Heart left ventricle (tissue), 16 donors: ENCODE measurements around the gene SMOC1. TPM values are rescaled to one million over a fixed set of nuclear protein-coding genes. Genes with fewer than 3 reads are reported as not detected.

Source experiments
- ATAC-seq, 4 donors: fragments of 200-7000 bp; cut with Tn5 transposase; one replicate each; pipeline ENCODE4 v1.9.1; 2020 to 2022; ENCODE audit warnings: moderate library complexity in 4 of 4, mild to moderate bottlenecking in 3 of 4, moderate number of reproducible peaks in 1 of 4
- DNase-seq, 5 donors: peaks; one replicate each; pipeline ENCODE4 v3.0.0-alpha.2; 2020
- H3K27ac ChIP-seq, 12 donors: fragments of 200-600 bp; sonication (generic) in 4 of 12; one replicate each; pipeline versions ENCODE4 v1.5.0 to v1.8.0; 2016 to 2022; ENCODE audit warnings: mild to moderate bottlenecking in 2 of 12
- H3K27me3 ChIP-seq, 9 donors: fragments of 200-600 bp; sonication (generic) in 2 of 9; one replicate each; pipeline versions ENCODE4 v1.5.1 to v1.8.0; 2016 to 2022; ENCODE audit warnings: mild to moderate bottlenecking in 3 of 9
- H3K36me3 ChIP-seq, 9 donors: fragments of 200-600 bp; sonication (generic) in 2 of 9; one replicate each; pipeline versions ENCODE4 v1.5.0 to v1.8.0; 2018 to 2022; ENCODE audit warnings: mild to moderate bottlenecking in 2 of 9
- H3K4me1 ChIP-seq, 12 donors: fragments of 200-600 bp; sonication (generic) in 4 of 12; one replicate each; pipeline versions ENCODE4 v1.5.0 to v1.8.0; 2016 to 2022; ENCODE audit warnings: mild to moderate bottlenecking in 3 of 12
- H3K4me3 ChIP-seq, 12 donors: fragments of 200-600 bp; sonication (generic) in 4 of 12; one replicate each; pipeline versions ENCODE4 v1.5.0 to v1.8.0; 2017 to 2022; ENCODE audit warnings: mild to moderate bottlenecking in 9 of 12, moderate library complexity in 4 of 12
- H3K9me3 ChIP-seq, 12 donors: fragments of 200-600 bp; sonication (generic) in 4 of 12; one replicate each; pipeline versions ENCODE4 v1.5.0 to v1.8.0; 2016 to 2022; ENCODE audit warnings: mild to moderate bottlenecking in 1 of 12
- POLR2A ChIP-seq, 2 donors: fragments of 450-650 bp; IDR thresholded peaks; one replicate each; pipeline ENCODE4 v1.6.1; 2017; ENCODE audit warnings: antibody characterized with exemption in 2 of 2, mild to moderate bottlenecking in 2 of 2, moderate library complexity in 2 of 2
- WGBS, 4 donors: extraction: QIAGEN DNeasy Blood & Tissue Kit in 2 of 4; methylation state at CpG; one replicate each; pipeline versions ENCODE4 v1.1.5 to v1.1.7; 2013 to 2018; 5-methylcytosine and 5-hydroxymethylcytosine counted together
- intact Hi-C, 10 donors: fragments of 100-400 bp; cut with DNase I; formaldehyde crosslinking; loops; one replicate each; pipeline versions ENCODE4 v1.11.1 to v1.14.2; 2022
- polyA plus RNA-seq, 2 donors: library from polyadenylated mRNA; stranded (reverse); fragments of 200-250 nt; gene quantifications; one replicate each; pipeline ENCODE4 v1.2.3, GENCODE V29; 2013
- total RNA-seq, 9 donors: library from RNA; depleted of rRNA in 2 of 9; stranded (reverse); fragments of >200 nt in 2 of 9; fragmentation: NEBNext Ultra II Directional in 3 of 9; extraction: Animal tissue kit (Norgen Biotek cat#: 25700) in 3 of 9; gene quantifications; one replicate each; pipeline versions ENCODE4 v1.1.0 to v1.2.4, GENCODE V29; 2016 to 2023
- TF ChIP-seq, protein P1 (sequence below), 12 donors: fragments of 200-600 bp; sonication (generic) in 4 of 12; IDR thresholded peaks; one replicate each; pipeline versions ENCODE4 v1.5.0 to v1.8.0; 2018 to 2022; ENCODE audit warnings: antibody characterized with exemption in 12 of 12, mild to moderate bottlenecking in 5 of 12
- donor health status: ischemic (EF 13 %, LVEDD 7.1; RV severe dilation, severe dysfunction).
- donor health status: healthy with polysubstance abuse.
- donor health status: DM: no; HTN: yes; CAD: no.
- donor health status: DM: no; HTN: no; CAD: no.
- donor health status: ischemic (EF 25% LVEDD 6.9; RV normal size, moderate dysfunction).
- donor health status: ischemic (EF 25% LVEDD 5.7; RV mildly dilated, moderate dysfunction).
- donor health status: healthy.
- donor health status: DM: yes; HTN: yes; CAD: no.
- donor health status: ischemic (EF 35%, LVEDD 5.7; RV mildly dilated, moderate dysfunction).
- donor health status: nonischemic (EF 11% LVEDD 7.7; RV severe dilation, severe dysfunction).
- donor health status: DM: yes; HTN: yes; CAD: no.
- donor health status: PGD.
- donor health status: ischemic (EF 29% LVEDD 5.4; RV normal size, mild dysfunction).
- donor health status: nonischemic (EF 23%, LVEDD 6.1; RV moderate dilation, normal function).

SMOC1 gene
- total and polyA plus RNA-seq, 11 donors, result 0.57 to 2.8 (median 0.85) TPM; not detected in 2

DNA sequence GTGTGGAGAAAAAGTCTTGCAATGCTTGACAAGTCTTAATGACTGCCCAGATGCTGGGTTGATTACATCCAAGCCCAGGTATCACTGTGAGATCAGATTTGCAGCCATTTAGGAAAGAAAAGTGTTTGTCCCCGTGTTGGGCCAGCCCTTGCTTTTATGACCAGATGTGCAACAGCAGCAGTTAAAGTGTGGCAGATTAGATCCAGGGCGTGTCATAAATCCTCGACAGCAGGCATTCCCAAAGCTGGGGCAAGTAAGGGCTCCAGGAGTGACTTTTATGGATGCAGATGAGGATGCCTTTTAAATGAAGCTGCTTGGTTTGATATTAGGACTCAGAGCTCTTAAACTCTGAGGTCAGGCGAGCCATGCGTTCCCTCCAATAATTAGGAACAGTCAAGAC is 1.7 kb downstream of the SMOC1 start:
- Histone ChIP-seq H3K36me3 (no peaks in the 10 kb centered on the region), H3K4me3 (no peak overlapping the region), H3K9me3 (no peaks in the 10 kb centered on the region), H3K27me3 (peaks cover 5 to 76% (median 35%) of the 10 kb centered on the region in 9 donors), H3K27ac (no peak overlapping the region), H3K4me1 (peaks cover 0 to 11% (median 0%) of the 10 kb centered on the region in 12 donors)
- DNase-seq, result no peak
- no peak for ATAC-seq
- 40 to 45% (median 43%) methylated on average over 5 of the region's 5 CpGs for WGBS, 4 donors
- TF ChIP-seq, protein P1, sequence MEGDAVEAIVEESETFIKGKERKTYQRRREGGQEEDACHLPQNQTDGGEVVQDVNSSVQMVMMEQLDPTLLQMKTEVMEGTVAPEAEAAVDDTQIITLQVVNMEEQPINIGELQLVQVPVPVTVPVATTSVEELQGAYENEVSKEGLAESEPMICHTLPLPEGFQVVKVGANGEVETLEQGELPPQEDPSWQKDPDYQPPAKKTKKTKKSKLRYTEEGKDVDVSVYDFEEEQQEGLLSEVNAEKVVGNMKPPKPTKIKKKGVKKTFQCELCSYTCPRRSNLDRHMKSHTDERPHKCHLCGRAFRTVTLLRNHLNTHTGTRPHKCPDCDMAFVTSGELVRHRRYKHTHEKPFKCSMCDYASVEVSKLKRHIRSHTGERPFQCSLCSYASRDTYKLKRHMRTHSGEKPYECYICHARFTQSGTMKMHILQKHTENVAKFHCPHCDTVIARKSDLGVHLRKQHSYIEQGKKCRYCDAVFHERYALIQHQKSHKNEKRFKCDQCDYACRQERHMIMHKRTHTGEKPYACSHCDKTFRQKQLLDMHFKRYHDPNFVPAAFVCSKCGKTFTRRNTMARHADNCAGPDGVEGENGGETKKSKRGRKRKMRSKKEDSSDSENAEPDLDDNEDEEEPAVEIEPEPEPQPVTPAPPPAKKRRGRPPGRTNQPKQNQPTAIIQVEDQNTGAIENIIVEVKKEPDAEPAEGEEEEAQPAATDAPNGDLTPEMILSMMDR (IDR thresholded peaks at IDR 0.05), result no peak
- TF ChIP-seq POLR2A (IDR thresholded peaks at IDR 0.05), result no peak
- intact Hi-C loops, result no loop called here

DNA sequence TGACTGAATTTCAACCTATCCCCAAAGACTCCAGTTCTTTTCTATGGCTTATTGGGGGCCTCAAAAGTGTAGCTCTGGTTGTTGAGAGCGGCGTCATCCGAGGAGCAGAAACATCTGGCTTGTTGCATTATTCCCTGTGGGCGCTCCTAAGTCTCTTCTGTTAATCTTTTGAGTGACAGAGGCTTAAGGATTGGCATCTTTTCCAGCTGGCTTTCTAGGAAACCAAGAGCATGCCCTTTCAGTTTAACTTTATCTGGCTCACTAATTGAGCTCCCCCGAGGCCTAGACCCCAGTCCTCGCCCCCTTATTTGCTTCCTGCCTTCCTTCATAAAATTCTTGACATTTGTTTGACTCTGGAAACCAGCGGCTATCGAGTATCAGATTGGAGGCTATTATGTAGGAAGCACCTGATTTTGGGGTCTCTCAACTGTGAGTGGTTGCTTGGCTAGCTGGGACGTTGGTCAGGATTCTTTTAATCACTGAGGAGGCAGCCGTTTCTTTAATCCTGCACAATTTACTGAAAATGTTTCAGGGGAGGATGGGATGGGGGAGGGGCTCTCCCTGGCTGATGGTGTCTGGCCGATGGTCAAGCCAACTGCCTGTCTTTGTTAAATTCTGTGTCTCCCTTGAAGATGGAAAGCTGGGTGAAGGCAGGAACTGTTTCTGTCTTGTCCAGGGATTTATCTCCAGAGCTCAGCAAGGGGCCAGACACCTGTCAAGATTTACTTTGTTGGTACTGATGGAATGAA is 3.1 kb downstream of the SMOC1 start:
- no peak overlapping the region for H3K4me3 ChIP-seq
- no peaks in the 10 kb centered on the region for H3K9me3 ChIP-seq
- TF ChIP-seq, protein P1 (IDR thresholded peaks at IDR 0.05), result no peak
- TF ChIP-seq POLR2A (IDR thresholded peaks at IDR 0.05), result no peak
- 33 to 39% (median 35%) methylated on average over 11 of the region's 11 CpGs for WGBS, 4 donors
- H3K27ac ChIP-seq, result no peak overlapping the region
- H3K4me1 ChIP-seq, result peaks cover 0 to 11% (median 0%) of the 10 kb centered on the region in 12 donors
- no peak for ATAC-seq
- no peaks in the 10 kb centered on the region for H3K36me3 ChIP-seq
- intact Hi-C loops, result no loop called here
- DNase-seq, result no peak
- peaks cover 5 to 72% (median 38%) of the 10 kb centered on the region in 9 donors for H3K27me3 ChIP-seq

DNA sequence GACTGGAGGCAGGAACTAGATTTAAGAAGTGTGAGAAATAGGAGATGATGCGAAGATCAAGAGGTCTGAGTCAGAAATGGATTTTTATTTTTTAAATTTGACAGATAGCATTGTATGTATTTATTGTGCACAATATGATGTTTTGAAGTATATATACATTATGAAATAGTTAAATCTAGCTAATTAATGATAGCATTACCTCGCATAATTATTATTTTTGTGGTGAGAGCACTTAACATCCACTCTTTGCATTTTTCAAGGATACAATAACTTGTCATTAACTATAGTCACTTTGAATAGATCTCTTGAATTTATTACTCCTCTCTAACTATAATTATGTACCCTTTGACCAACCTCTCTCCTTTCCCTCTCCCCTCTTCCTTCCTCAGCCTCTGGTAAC is 3.7 kb downstream of the SMOC1 start:
- Histone ChIP-seq H3K27me3 (peaks cover 4 to 69% (median 38%) of the 10 kb centered on the region in 9 donors), H3K4me3 (no peak overlapping the region), H3K9me3 (no peaks in the 10 kb centered on the region), H3K4me1 (peaks cover 0 to 11% (median 0%) of the 10 kb centered on the region in 12 donors), H3K27ac (no peak overlapping the region), H3K36me3 (no peaks in the 10 kb centered on the region)
- no peak for TF ChIP-seq POLR2A (IDR thresholded peaks at IDR 0.05)
- TF ChIP-seq, protein P1 (IDR thresholded peaks at IDR 0.05), result no peak
- no peak for ATAC-seq
- no peak for DNase-seq
- intact Hi-C loops, result no loop called here
- 83 to 86% (median 84%) methylated on average over 2 of the region's 2 CpGs for WGBS, 4 donors

DNA sequence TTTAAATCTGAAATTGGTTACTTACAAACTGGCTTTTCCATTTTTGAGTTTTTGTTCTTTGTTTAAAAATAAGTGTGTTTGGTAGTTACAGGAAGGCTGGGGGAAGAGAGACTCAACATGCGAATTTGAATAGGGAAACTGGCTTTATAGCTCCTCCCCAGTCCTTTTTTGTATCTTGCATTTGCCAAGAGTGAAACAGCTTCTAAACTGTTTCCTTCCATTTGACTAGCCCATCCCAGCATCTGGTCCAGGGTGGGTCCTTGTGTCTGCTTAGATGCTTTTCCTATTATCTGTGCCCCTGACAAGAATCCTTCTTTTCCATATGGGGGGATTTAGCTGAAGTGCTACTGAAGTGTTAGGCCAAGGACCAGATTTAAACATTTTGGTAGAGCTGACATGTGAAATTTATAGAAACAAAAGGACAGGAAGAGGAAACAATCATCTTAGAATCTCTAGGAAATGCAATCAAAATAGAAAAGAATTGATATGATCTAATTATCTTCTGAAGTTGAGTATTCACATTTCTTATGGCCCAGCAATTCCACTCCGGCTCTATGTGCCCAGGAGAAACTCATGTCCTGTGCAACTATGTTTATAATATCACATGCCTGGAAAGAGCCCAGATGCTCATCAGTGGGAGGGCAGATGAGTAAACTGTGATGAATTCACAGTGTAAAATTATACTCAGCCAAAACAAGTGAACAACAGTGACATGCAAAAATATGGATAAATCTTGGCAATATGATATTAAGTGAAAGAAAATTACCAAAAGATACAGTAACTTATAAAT is 7.4 kb downstream of the SMOC1 start:
- intact Hi-C loops, result no loop called here
- Histone ChIP-seq H3K36me3 (no peaks in the 10 kb centered on the region), H3K27me3 (peaks cover 0 to 41% (median 14%) of the 10 kb centered on the region in 9 donors), H3K4me3 (no peak overlapping the region), H3K4me1 (no peaks in the 10 kb centered on the region), H3K9me3 (peaks cover 0 to 10% (median 0%) of the 10 kb centered on the region in 12 donors), H3K27ac (no peak overlapping the region)
- 54 to 70% (median 65%) methylated on average over 2 of the region's 2 CpGs for WGBS, 4 donors
- TF ChIP-seq POLR2A (IDR thresholded peaks at IDR 0.05), result no peak
- TF ChIP-seq, protein P1 (IDR thresholded peaks at IDR 0.05), result no peak
- DNase-seq, result no peak
- no peak for ATAC-seq
